HG03378 (cell line): ENCODE measurements around the gene BEND3.
"Not testable (repeated sequence)": the region's sequence is repeated elsewhere in the genome, so short reads cannot be mapped to it uniquely, and the experiment has no call there.

Experiments used
- ATAC-seq: cut with Tn5 transposase; IDR thresholded peaks from one replicate; pipeline ENCODE4 v1.9.1; 2021; ENCODE audit warnings: mild to moderate bottlenecking, moderate library complexity; ENCODE audit not compliant: unreplicated experiment

The BEND3 gene

DNA sequence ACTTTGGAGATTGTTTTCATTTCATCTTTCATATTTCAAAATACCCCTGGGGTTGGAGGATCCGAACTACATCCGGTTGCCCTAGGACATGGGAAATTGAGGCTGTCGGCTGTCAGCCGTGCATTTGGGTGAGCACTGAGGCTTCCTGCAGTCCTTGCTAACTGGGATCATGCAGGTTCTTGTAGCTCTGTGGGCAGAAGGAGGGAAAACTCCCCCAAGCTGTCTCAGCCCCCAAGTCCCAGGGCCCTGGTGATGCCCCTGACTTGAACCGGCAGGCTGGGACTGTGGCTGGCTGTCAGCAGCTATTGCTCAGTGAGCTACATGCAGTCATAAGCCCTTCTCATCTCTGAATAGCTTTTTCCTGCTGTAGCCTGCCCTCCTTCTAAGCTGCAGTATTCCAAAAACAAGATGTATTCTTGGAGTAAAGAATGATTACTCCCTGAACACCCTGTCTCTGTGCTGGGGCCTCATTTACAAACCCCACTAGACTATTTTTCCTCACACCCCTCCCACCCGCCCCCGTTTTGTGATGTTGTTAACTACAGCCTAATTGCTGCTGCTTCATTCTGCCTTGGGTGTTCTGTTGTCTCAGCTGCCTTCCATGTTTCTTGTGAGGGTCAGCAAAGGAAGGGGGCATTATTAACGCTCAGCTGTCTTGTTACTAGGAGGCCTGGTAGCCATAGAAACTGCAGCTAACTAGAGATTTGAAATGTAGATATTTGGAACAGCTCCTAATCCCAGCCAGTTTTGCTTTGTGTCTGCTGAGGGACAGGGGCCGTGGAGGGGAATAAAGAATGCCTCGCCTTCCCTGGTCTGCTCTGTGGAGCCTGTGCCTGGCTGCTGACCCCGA is 69.3 kb downstream of the BEND3 start:
- ATAC-seq, result no peak

GRCh38 chr6:107033126-107033525 is 82.2 kb downstream of the BEND3 start:
- no peak for ATAC-seq

DNA sequence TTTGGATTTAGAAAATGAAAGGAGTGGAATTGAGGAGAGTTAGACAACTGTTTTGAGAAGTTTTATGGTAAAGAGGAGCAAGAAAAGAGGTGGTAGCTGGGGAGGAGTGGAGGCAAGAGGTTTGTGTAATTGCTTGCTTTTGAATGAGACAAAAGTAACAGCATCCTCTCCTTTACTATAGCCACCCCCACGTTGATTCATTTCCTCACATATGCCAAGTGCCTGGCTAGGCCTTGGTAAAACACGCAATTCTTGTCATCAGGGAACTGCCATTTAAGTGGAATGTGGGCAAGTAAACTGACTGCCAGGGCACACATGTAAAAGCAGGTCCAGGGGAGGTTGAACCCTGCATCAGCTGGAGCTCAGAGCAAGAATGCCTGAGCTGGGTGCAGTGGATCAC is 83.3 kb downstream of the BEND3 start:
- ATAC-seq, result no peak

DNA sequence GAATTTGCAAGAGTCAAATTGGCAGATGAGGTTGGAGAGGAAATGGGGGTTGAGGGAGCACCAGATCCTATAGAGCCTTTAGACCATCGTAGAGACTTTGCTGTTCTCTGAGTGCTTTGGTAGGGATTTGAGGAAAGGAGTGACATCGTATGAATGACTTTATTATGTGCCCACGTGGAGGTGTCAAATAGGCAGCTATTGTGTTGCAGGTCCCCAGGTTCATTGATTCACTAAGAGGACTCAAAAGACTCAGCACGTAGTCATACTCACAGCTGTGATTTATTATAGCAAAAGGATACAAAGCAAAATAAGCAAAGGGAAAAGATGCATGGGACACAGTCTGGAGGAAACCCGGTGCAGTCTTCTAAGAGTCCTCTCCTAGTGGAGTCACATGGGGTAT is 85.2 kb downstream of the BEND3 start:
- ATAC-seq, result no peak

DNA sequence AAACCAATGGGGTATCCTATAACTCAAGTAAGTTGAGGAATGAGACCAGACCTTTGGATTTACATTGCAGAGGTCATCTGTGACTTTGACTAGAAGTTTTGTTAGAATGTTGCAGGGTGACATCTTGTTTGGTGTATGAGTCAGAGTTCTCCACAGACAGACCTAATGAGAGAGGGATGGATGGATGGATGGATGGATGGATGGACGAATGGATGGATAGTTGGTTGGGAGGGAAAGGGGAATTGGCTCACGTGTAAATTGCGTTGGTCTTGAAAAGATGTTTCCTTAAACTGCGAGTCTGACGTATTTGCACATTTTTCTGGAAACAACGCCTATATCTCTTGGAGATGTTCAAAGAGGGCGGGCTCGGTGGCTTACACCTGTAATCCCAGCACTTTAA is 88.3 kb downstream of the BEND3 start:
- no peak for ATAC-seq

DNA sequence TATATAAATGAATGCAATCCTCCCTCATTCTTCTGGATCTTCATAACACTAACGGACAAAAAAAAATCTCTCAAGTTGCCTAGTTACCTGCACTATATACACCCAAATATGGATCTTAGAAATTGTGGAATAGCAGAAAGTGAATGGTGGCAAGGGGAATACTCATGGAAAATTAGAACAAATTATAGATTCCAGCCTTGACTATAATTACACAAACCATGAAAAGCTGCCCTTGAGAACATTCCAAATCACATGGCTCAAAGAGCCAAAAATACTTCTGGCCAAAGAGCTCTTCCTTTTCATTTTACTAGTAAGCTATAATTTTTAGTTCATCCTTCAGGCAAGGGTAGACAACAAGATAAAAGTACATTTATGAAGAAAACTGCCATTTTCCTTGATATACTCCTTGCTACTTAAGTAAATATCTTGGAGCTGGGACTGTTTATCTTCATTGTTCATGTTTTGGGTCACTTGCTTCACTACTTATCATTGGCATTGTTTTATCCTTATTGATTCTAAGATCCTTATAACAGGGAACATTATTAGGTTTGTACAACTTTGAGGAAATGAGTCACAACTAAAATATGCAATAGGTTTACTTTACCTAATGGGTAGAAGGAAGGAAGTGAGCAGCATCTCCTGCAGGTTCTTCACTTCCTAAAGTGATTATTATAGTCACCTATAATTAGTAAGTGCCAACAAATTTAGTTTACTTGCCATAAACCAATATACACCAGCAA is 93.7 kb downstream of the BEND3 start:
- no peak for ATAC-seq

GRCh38 chr6:107020239-107020638 is 95.1 kb downstream of the BEND3 start:
- no peak for ATAC-seq

GRCh38 chr6:107019628-107020027 is 95.7 kb downstream of the BEND3 start:
- ATAC-seq, result not testable (repeated sequence)

DNA sequence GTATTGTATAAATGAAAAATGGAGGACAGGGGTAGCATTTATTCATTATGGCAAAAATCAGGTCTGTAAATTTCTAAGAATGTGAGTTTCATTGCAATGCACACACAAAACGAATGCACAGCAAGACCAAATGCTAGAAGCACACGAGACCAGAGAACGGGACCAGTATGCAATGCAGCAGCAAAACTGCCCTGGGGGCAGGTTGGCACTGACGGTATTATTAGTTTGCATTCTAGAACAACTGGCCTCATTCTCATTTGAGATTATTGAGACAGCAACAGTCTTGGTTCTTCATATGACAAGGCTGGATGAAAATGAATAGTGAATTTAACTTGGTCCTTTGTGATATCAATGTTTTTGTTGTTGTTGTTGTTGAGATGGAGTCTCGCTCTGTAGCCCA is 96.3 kb downstream of the BEND3 start:
- ATAC-seq, result no peak
